H1 (cell line): Measurements from ENCODE around the gene DENND4B.

Source experiments
- CEBPB ChIP-seq: IDR thresholded peaks from 2 replicates; pipeline ENCODE4 v1.6.1; 2012; ENCODE audit warnings: low read depth, low read length
- CHD1 ChIP-seq: IDR thresholded peaks from 2 replicates; pipeline ENCODE4 v1.6.1; 2012; ENCODE audit warnings: low read depth, low read length, improper control_type of control experiment
- CTCF ChIP-seq, 3 experiments: IDR thresholded peaks; 1 replicate in 2 of 3; 2 replicates in 1 of 3; pipeline versions ENCODE4 v1.5.1 to v1.6.1; 2011; ENCODE audit warnings: low read length in 3 of 3, mild to moderate bottlenecking in 3 of 3, inconsistent platforms in 2 of 3, low read depth in 1 of 3, moderate library complexity in 1 of 3; ENCODE audit not compliant: insufficient read depth in 1 of 3; ENCODE audit errors: control extremely low read depth in 1 of 3
- HDAC2 ChIP-seq, 2 experiments: fragments of 300-600 bp in 1 of 2; sonication (generic) in 1 of 2; IDR thresholded peaks; 2 replicates each; pipeline ENCODE4 v1.6.1; 2011 to 2012; ENCODE audit warnings: low read depth in 2 of 2, low read length in 2 of 2, mild to moderate bottlenecking in 2 of 2, moderate library complexity in 2 of 2, borderline replicate concordance in 1 of 2, inconsistent platforms in 1 of 2
- JUND ChIP-seq: IDR thresholded peaks from 2 replicates; pipeline ENCODE4 v1.6.1; 2011; ENCODE audit warnings: mild to moderate bottlenecking, improper control_type of control experiment, low read length

GRCh38 chr1:153951183-153951582 is 4.7 kb upstream of the DENND4B start:
- no peak for TF ChIP-seq CTCF (IDR thresholded peaks at IDR 0.05; ENCODE audit: control extremely low read depth in 1 of 3, insufficient read depth in 1 of 3, low read depth in 1 of 3, low read length in 3 of 3)
- no peak for TF ChIP-seq CEBPB
- no peak for TF ChIP-seq JUND
- TF ChIP-seq CHD1, result no peak
- TF ChIP-seq HDAC2 (IDR thresholded peaks at IDR 0.05; ENCODE audit: borderline replicate concordance in 1 of 2, low read depth in 2 of 2, low read length in 2 of 2), result no peak
